Endometrial microvascular endothelial cells (primary cell): ENCODE data around the gene GDPD4. TPM values are rescaled to one million over a fixed set of nuclear protein-coding genes. Genes with fewer than 3 reads are reported as not detected.

Source experiments
- in situ Hi-C: cut with HindIII; loops from 2 replicates; pipeline ENCODE4 v1.10.0; 2017; ENCODE audit warnings: low sequenced_read_pairs, low pct_unique_long_range_greater_than_20kb; ENCODE audit errors: inconsistent ontology term
- total RNA-seq: library from RNA; depleted of rRNA; stranded (reverse); fragments of >200 nt; gene quantifications from one replicate; pipeline ENCODE4 v1.2.3, GENCODE V29; 2015; ENCODE audit errors: inconsistent ontology term

Gene GDPD4
- total RNA-seq, 1 donor from 2014 or later: not detected

GRCh38 chr11:77167111-77167626 lies 134.3 kb downstream of the GDPD4 start:
- in situ Hi-C loops: no loop called here

Other genes with a start within 250 kb of the GDPD4 start
- gene CAPN5, start 234.7 kb downstream of the GDPD4 start, total RNA-seq: 3.5 TPM
- gene OMP, start 198.8 kb downstream of the GDPD4 start, total RNA-seq: not detected
- gene MYO7A, start 173.4 kb downstream of the GDPD4 start, total RNA-seq: not detected
- gene PAK1, start 172.4 kb upstream of the GDPD4 start, total RNA-seq: 14.2 TPM